Measurements from ENCODE around the gene PARM1. TPM values are rescaled to one million over a fixed set of nuclear protein-coding genes. Genes with fewer than 3 reads are reported as not detected.
"Not testable (repeated sequence)": the region's sequence is repeated elsewhere in the genome, so short reads cannot be mapped to it uniquely, and the experiment has no call there.

The PARM1 gene
- total RNA-seq, 1 donor from 2014 or later: under 0.01 TPM

DNA sequence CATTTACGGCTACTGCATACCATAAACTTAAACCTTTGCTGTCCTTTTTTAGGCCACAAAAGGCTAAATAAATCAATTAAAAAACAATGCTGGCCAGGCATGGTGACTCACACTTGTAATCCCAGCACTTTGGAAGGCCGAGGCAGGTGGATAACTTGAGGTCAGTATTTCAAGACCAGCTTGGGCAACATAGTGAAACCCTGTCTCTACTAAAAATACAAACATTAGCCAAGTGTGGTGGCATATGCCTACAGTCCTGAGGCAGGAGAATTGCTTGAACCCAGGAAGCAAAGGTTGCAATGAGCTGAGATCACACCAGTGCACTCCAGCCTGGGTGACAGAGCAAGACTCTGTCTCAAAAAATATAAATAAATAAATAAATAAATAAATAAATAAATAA is 61.5 kb downstream of the PARM1 start:
- DNase-seq: not testable (repeated sequence)

DNA sequence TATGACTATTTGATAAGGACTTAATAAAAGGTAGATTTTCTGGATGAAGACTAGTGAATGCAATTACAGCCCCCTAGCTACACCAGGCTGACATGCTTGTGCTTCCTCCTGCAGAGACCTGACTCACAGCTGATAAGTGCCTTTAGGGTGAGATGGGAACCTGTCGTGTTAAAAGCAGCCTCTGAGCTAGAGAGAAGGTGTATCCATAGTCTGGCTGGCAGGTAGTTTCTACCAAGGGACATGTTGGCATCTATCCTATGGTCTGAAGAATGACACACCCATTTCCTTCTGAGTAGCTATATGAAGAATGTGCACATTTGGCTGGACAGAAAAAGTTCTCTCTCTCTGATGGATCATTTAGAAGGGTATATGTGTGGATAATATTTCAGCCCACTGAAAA is 64.1 kb downstream of the PARM1 start:
- no peak for DNase-seq

DNA sequence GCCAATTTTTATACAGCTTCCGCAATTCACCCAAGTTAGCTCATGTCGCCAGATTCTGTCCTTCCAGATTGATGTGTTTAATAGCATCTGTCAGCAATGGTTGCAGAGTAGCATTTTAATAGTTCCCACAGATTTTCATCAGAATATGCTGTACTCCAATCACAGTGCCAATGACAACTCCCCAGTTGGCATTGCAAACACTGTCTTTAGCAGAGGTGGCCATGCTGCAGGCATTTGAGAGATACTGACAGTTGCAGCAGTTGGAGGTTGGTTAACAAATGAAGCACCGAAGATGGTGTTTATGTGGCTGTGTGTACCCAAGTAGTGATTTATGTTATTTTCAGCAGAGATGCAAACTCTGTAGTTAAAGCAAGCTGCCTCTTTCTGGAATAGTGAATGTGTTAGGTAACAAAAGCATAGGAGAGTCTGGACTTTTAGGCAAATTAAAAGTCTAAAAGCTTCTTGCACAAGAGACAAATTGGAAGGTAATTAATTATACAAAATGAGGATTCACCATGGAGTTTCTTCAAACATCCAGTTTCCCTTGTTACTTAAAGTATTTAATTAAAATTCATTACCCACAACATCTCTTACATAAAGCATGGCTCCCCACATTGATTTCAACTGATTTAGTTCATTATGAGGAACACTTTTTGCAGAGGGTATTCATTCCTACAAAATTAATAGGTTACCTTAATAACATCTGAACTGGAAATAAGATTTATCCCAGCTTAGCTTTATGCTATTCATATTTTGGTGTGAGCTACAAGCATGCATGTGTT is 65.2 kb downstream of the PARM1 start:
- no peak for DNase-seq

DNA sequence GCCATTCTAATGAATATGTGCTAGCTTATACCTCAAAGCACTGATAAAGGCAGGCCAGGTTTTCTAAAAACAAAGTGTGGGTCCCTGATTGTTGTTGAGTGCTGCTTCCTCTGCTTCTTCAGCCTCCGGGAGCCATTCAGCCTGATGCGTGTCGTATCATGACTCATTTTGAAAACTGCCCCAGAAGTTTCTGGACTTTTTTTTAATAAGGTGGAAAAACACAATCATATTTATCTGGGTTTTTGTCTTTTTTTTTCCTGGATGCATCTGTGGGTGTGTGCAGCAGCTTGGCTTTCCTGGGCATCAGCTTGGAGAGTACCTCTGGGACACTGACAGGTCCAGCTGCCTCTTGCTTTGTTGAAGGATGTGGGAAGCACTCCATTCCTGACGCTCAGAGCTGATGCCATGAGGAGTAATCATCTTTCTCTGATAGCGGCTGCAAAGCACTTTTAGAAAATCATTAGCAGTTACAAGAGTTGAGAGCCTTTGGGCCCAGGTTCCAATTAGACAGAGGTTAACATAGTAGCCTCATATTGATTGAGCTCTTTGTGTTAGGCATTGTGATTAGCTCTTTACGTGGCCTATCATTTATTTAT is 66.9 kb downstream of the PARM1 start:
- no peak for DNase-seq

DNA sequence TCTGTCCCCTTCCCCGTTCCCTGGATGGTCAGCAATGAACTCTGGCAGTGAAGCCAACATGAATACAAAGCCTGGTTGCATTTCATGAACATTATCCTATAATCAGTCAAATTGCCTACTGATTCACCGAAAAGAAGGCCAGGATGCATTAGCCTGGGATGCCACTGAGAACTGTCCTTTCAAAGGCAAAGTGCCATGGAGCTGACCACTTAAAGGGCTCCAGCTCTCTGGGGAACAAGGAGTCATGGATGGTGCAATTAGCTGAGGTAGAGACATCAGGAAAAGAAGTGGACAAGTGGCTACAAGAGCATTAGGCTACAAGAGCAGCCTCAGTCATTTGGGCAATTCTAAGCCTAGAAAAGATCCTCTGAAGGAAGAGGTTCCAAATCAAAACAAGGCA is 69.0 kb downstream of the PARM1 start:
- DNase-seq: no peak

DNA sequence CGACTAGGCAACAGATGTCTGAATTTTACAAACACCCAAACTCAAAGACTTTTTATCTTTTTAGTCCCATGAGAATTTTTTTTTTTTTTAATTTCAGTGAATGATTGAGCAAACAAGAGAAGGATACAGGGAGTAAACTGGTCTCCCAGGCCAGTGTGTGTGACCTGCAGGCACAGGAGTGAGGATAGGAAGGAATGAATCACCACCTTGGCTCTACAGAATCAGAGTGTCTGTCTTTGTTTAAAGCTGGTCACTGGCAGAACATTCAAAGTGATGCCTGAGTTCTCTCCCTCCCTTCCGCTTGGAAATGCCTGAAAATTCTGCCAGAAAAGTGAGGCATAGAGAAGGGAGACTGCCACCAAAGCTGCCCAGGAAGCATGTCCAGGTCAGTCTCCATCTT is 69.5 kb downstream of the PARM1 start:
- no peak for DNase-seq

DNA sequence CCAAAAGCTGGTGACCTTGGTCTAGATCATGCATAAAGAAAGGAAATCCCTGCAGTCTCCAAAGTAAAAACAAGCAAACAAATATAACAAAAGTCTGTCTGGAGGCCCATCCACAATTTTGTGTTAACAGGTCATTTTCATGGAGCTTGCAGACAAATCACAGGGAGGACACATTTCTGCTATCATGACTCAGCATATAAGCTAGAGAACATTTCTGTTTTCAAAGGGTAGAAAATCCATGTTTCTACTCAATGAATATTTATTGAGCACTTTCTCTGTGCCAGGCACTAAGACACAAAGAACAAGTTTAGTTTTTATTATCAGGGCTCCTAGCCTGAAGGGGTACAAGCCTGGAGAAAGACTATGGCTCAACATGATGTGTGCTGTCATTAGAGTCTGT is 71.1 kb downstream of the PARM1 start:
- no peak for DNase-seq

DNA sequence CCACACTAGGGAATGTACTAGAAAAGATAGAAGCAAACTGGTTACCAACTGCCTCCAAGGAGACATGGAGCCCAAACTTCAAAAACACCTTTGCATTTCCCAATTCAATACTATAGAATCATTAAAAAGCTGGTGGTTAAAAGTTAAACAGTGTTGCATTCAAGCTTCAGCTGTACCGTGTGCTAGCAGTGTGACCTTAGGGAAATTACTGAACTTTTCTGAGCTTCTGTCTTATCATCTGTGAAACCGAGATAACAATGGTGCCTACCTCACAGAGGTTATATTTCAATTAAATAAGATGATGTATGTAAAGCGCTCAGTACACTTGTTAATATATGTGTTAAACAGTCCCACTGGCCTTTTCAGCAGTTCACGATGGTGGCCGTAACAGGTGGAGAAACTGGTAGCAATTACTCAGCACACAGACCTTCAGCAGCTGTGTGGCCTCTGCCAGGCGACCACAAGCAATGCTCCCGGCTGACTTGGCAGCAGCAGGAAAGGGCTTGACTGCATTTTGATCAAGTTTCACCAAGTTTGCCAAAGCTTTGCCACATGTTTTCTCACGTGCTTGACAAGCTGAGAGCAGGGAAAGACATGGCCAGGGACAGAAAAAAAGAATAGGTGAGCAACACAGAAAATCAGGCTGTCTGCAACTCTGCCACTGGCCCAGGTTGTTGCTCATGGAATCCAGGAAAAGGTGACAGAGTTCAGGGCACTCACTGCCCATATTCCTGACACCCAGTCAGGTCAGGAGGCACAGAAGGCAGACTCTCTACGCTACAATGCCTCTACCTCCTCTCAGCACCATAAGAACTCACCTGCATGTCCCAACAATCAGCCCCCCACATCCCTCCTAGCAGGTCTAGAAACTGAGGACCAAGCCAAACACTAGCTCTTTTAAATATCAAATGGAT is 72.1 kb downstream of the PARM1 start:
- no peak for DNase-seq

DNA sequence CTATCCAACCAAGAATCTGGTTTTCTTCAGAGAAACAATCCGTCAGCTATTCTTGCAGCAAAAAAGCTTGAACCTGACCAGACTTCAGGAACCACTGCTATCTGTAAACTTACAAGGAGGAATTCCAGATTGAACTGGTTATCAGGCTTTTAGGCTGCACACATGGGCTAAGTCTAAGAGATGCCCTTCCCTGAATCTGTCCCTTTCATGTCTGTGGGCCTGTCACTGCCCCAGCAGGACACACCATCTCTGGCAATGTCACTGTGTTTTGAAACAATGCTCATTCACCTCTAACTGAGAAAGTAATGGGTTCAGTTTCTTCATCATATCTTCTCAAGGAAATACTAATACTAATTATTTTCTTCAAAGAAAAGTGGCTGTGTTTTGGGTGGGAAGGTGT is 72.8 kb downstream of the PARM1 start:
- DNase-seq: no peak

DNA sequence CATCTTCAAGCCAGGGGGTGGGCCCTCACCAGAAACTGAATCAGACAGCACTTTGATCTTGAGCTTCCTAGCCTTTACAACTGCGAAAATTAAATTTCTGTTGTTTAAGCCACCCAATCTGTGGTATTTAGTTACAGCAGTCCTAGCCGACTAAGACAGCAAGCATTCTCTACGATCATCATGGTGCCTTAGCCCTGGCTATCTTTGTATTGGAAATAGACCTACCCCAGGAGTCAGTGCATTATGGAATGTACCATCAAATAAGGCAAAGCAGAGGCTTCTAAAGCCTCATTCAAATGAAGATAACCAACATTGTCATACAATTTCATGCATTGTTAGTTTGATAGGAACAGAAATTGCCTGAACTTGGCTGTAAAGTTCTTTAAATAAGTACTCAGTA is 75.0 kb downstream of the PARM1 start:
- DNase-seq: no peak

DNA sequence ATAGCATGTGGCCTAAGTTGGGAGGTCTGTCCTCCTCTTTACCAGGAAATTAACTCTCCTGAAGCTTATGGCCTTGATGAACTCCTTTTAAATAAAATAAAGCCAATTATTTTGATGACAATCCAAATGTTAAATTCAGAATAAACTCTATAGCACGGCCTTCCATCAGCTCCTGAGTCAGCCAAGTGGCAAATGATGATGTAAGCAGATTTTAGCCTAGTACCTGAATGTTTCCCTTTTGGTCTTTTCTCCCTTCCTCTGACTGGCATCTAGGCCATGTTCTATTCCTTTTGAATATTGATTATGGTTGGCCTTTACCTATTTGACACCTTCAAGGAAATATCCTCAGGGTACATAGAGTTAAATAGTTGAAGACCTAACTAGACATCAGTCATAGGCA is 76.2 kb downstream of the PARM1 start:
- no peak for DNase-seq

DNA sequence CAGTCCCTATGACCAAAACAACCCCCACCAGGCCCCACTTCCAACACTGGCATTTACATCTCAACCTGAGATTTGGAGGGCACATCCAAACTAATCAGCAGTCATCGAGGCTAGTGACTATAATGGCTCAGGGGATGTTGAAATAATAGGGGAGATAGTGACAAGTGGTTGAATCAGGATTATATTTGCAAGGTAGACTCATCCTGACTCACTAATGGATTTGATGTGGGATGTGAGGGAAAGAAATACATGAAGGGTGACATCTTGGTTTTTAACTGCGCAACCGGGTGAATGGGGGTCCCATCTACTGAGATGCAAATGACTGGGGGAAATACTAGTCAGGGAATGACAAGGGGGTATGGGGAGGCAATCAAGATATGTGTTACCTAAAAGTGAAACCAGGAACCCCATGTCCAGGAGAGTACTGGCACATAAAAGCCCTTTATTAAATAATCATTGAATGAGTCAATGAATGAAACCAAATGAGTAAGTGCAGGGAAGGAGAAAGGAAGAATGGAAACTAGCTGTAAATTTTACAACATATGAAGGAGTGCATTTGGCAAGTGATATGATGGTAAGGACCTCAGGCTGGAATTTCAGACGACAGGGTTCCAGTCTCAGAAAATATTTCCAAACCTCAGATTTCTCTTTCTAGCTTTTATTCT is 78.3 kb downstream of the PARM1 start:
- no peak for DNase-seq

DNA sequence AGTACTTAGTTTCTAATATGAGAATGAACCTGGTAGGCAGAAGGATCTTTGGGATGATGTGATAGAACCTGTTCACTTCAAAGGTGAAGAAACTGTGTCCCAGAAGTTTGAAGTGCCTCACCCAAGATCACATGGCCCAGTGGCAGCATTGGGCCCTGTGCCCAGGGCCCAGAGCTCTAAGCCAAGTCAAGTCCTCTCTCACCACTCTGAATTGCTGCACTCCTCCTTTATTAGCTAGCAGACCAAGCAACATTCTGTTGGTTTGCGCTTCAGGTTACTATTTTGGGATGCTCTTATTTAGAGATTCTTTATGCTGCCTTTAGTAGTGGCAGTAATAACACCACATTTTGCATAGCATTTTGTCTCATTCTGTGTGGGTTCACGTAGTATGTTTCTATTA is 82.7 kb downstream of the PARM1 start:
- DNase-seq: no peak

DNA sequence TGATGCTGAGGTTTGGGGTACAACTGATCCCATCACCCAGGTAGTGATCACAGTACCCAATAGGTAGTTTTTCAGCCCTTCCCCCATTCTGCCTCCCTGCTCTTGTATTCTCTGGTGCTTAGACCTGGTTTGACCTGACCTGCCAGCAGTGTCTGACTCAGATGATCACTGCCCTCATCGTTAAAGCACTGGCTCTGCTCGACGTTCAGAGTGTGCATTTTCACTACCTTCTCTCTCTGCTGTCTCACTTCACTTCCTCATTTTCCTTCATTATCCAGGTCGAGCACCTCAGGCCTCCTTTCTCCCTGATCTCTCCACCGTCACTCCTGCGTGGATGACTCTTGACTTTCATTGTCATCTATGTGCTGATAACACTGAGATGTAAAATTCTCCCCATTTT is 83.6 kb downstream of the PARM1 start:
- no peak for DNase-seq

DNA sequence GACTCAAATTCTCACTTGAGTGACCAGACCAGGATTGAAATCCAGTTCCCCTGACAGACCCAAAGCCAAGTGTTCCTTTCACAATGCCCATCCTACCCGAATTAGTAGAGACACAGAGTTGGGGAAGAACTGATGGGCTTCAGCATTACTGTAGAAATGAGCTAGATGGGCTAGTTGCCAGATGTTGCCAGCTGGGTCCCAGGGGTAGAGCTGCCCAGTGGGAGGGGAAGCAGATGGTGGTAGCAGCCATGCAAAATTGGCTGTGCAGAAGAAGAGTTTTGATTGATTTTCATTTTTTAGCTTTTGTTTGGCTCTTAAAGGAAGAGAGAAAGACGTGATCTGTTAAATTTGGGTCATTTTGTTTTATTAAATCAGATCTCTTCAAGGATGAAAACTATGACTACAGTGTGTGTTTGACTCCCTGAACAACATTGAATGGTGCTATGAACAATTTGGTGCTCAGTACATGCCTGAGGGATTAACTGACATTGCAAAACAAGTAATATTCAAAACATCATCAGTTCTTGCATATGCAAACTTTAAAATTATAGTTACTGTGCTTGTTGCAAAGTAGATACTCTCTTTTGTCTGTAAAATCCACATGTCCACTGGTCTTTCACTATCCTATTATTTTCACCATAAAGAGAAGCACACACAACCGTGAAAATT is 86.0 kb downstream of the PARM1 start:
- DNase-seq: no peak

DNA sequence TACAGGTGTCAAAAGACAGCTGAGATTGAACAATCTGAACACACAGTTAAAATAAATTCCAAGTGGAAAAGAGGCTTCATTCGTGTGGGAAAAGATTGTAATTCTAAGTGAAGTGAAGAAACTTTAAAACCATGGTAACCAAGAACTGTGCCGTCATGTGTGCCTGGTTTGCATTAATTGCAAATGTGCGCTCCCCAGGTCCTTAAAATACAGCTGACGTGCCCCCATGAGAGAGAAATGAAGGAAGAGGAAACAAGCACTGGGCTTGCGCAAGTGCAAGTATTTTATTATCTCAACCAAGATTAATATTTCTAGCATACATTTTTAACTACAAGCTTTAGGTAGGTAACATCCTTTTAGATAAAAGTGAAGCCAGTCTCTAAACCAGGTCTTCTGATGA is 92.5 kb downstream of the PARM1 start:
- no peak for DNase-seq

DNA sequence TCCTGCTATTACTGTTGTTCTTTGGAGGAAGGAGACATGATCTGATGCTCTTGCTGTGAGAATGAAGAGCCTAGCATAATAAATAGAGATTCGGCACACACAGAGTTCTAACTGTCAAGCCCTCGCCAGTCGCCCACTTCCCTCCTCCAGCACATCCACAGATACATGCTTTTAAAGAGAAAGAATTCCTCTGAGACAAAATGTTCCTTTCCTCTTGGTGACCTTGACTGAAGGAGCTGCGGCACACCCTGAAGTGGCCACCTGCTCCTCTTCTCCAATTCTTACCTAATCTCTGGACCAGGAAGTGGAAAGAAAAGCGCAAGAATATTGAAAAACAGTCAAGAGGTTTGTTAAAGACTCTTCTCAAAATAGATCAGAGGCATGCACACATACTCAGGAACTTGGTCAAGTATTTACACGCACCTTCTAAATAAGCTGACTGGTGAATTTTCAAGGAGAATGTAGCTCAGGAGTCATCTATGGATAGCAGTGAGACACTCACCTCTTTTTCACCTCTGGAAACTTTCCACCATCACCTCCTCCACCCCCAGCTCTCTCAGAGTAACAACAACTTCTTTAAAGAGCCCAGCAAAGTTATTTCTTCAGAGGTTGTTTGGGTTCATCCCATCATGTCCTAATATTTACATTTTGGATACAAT is 95.4 kb downstream of the PARM1 start:
- no peak for DNase-seq

DNA sequence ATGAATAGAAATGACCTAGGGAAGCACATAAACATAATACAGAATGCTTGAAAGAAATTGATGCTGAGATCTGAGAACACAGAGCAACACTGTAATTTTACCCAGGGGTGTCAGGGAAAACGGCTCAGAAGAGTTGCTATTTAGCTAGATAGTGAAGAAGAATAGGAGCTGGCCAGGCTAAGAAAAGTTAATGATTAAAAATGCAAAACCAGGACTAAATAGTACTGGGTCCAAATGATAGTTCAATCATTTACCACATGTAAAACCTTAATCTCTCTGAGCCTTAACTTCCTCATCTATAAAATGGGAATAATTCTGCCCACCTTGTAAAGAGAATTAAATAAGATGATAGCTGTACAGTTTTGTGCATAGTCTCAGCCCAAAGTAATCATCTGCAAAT is 97.1 kb downstream of the PARM1 start:
- DNase-seq: no peak

DNA sequence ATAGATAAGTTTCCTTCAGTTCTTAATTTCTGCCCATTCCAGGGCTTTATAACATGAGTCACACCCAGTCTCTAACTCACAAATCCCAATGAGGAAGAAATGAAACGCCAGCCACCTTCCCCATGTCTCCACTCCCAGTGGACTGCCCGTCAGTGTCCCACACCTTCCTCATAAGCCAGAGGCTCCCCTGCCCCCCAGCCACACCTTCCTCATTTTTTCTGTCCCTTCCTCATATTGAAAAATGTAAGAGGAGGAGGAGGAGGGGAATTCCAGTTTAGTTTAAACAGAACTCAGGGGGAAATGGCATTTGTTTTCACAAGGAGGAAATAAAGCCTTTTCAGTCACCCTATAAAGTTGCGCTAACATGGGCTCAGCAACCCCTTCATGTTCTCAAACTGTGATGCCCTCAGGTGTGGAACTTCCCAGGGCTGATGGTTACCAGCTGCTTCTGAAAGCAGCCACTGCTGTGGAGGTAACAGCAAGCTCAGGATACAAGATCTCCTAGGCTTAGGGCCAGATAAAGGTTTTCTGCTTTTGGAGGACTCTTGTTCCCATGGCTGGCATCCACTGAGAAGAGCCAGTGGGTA is 97.8 kb downstream of the PARM1 start:
- no peak for DNase-seq

DNA sequence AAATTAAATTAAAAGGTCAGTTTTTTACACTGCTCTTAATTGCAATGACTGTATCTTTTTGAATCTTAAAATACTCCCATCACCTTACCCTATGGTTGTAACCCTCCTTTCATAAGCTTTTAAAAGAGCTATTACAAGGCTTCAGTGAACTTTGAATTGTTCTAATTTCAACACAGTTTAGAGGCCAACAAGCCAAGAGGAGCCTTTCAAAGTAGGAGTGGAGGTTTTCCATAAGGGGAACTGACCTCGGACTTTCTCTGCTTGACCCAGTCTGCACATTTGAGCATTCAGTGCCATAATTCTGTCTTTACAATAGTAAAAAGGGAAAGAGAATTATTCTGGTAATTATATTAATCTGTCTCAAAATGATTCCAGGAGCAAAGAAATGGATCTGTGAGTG is 98.9 kb downstream of the PARM1 start:
- DNase-seq: no peak

DNA sequence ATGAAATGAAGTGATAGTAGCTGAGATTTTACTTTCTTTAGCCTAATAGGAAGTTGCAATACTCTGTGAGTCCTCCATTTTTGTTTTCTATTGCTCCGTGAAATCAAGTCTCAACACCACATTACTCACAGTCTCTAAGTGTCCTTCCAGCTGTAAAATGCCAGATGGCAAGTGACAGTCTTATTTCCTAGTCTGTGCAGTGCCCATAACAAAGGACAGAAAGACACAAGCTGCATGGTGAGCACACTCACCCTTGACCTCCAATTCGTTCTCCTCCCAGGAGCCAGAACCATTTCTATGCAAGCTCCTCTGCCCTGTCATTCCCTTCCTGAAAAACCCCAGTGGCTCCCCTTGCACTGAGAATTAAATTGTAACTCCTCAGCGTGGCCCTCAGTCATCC is 101.6 kb downstream of the PARM1 start:
- no peak for DNase-seq

DNA sequence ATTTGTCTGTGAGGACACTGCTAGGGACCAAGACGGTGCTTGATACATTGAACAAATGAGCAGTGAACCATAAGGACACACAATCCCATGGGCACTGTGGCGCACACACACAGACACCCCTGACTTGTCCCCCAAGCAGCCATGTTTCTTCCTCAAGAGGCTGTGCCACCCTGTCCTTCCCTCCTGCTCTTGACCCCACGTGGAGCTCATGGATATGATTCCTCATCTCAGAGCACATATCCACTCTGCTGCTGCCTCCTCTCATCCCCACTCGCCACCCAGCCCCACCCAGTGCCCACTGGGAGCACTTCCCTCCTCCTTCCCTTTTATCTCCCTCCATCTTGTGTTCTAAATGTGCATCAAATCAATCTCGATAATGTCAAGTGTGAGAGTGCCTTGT is 102.4 kb downstream of the PARM1 start:
- DNase-seq: no peak
